Measurements from ENCODE around the gene DLGAP4.

GRCh38 chr20:36454332-36454697, 148.2 kb downstream of the DLGAP4 start:
- no peak for TF ChIP-seq POLR2AphosphoS5 (IDR thresholded peaks at IDR 0.05; ENCODE audit: insufficient read depth in 1 of 2, low read depth in 1 of 2)
- no peak for TF ChIP-seq CTCF (IDR thresholded peaks at IDR 0.05)
- TF ChIP-seq POLR2A (IDR thresholded peaks at IDR 0.05), result no peak
